HFFc6 (cell line): ENCODE data around the gene CPED1. TPM values are rescaled to one million over a fixed set of nuclear protein-coding genes. Genes with fewer than 3 reads are reported as not detected.
"Not testable (repeated sequence)": the region's sequence is repeated elsewhere in the genome, so short reads cannot be mapped to it uniquely, and the experiment has no call there.

Experiments used
- DNase-seq: peaks from one replicate; pipeline ENCODE4 v3.0.0-alpha.2; 2018
- H3K27ac Mint-ChIP-seq: 2 replicates; pipeline ENCODE4 v1.8.0; 2020; ENCODE audit warnings: mild to moderate bottlenecking, mixed read lengths
- H3K27me3 Mint-ChIP-seq: 2 replicates; pipeline ENCODE4 v1.8.0; 2021; ENCODE audit warnings: mild to moderate bottlenecking, moderate library complexity, mixed read lengths; ENCODE audit not compliant: insufficient read depth
- H3K36me3 Mint-ChIP-seq: 2 replicates; pipeline ENCODE4 v1.8.0; 2021; ENCODE audit warnings: low read depth, mixed read lengths
- H3K4me1 Mint-ChIP-seq: 2 replicates; pipeline ENCODE4 v1.8.0; 2020; ENCODE audit warnings: low read depth, mixed read lengths
- H3K4me3 Mint-ChIP-seq: 2 replicates; pipeline ENCODE4 v1.8.0; 2020; ENCODE audit warnings: mild to moderate bottlenecking, moderate library complexity, mixed read lengths
- H3K9me3 Mint-ChIP-seq: 2 replicates; pipeline ENCODE4 v1.8.0; 2020; ENCODE audit warnings: mild to moderate bottlenecking, mixed read lengths
- CTCF ChIP-seq: fragments of 200-600 bp; sonication (generic); IDR thresholded peaks from 2 replicates; pipeline ENCODE4 v1.5.0; 2021; ENCODE audit warnings: antibody characterized with exemption, mild to moderate bottlenecking
- total RNA-seq, 6 experiments: library from RNA; stranded (reverse); fragmentation: NEBNext Ultra II Directional; extraction: Animal tissue kit (Norgen Biotek cat#: 25700); gene quantifications; 2 replicates in 1 of 6; 3 replicates in 5 of 6; pipeline ENCODE4 v1.2.3, GENCODE V29; 2021

The CPED1 gene
- total RNA-seq, 6 experiments from 2014 or later, result 85.0 to 112 (median 95.9) TPM

- no peak for TF ChIP-seq CTCF
- Mint-ChIP-seq H3K27ac (no peak overlapping the region), H3K9me3 (no peaks in the 10 kb centered on the region), H3K4me3 (no peak overlapping the region), H3K27me3 (no peaks in the 10 kb centered on the region), H3K4me1 (peaks cover 18% of the 10 kb centered on the region), H3K36me3 (peaks cover 33% of the 10 kb centered on the region)
- no peak for DNase-seq
Observed at GRCh38 chr7:121228779-121229178, 240.3 kb downstream of the CPED1 start.

- H3K27ac Mint-ChIP-seq, result peak overlapping the region; percentile 14; the same call in 1 of the 2 replicates
- no peak overlapping the region for H3K4me3 Mint-ChIP-seq
- peaks cover 35% of the 10 kb centered on the region for H3K4me1 Mint-ChIP-seq
- H3K36me3 Mint-ChIP-seq, result peaks cover 36% of the 10 kb centered on the region
- TF ChIP-seq CTCF, result no peak
- no peak for DNase-seq
- no peaks in the 10 kb centered on the region for H3K9me3 Mint-ChIP-seq
- H3K27me3 Mint-ChIP-seq, result peaks cover 2% of the 10 kb centered on the region; the same call in 1 of the 2 replicates
Observed at GRCh38 chr7:121235201-121235600, 246.7 kb downstream of the CPED1 start.

GRCh38 chr7:121237601-121238000 is 249.1 kb downstream of the CPED1 start:
- H3K4me3 Mint-ChIP-seq, result no peak overlapping the region
- no peaks in the 10 kb centered on the region for H3K9me3 Mint-ChIP-seq
- no peak for DNase-seq
- no peak for TF ChIP-seq CTCF
- peaks cover 29% of the 10 kb centered on the region for H3K4me1 Mint-ChIP-seq
- H3K27me3 Mint-ChIP-seq, result peaks cover 2% of the 10 kb centered on the region; the same call in 1 of the 2 replicates
- no peak overlapping the region for H3K27ac Mint-ChIP-seq
- peaks cover 21% of the 10 kb centered on the region for H3K36me3 Mint-ChIP-seq

GRCh38 chr7:121244120-121244870 is 255.8 kb downstream of the CPED1 start:
- DNase-seq, result no peak
- peaks cover 52% of the 10 kb centered on the region for H3K36me3 Mint-ChIP-seq
- no peak overlapping the region; the same call in 1 of the 2 replicates for H3K27ac Mint-ChIP-seq
- no peak for TF ChIP-seq CTCF
- H3K27me3 Mint-ChIP-seq, result no peaks in the 10 kb centered on the region; the same call in none of the 2 replicates
- H3K9me3 Mint-ChIP-seq, result 0 out of 2 replicates have a peak, but pooled peaks cover 4% of the 10 kb centered on the region
- no peaks in the 10 kb centered on the region for H3K4me1 Mint-ChIP-seq
- no peak overlapping the region for H3K4me3 Mint-ChIP-seq

- H3K4me1 Mint-ChIP-seq, result not testable (repeated sequence)
- peaks cover 68% of the 10 kb centered on the region for H3K36me3 Mint-ChIP-seq
Observed at GRCh38 chr7:121251367-121251766, 262.9 kb downstream of the CPED1 start.

GRCh38 chr7:121252523-121253235 is 264.2 kb downstream of the CPED1 start:
- not testable (repeated sequence) for H3K9me3 Mint-ChIP-seq, H3K4me1 Mint-ChIP-seq, DNase-seq, H3K27ac Mint-ChIP-seq, H3K27me3 Mint-ChIP-seq, H3K4me3 Mint-ChIP-seq
- H3K36me3 Mint-ChIP-seq, result peaks cover 60% of the 10 kb centered on the region

More at GRCh38 chr7:121251367-121251766, 262.9 kb downstream of the CPED1 start:
- H3K27me3 Mint-ChIP-seq, H3K27ac Mint-ChIP-seq, DNase-seq, H3K9me3 Mint-ChIP-seq, H3K4me3 Mint-ChIP-seq: not testable (repeated sequence)
